Panc1 (cell line): ENCODE measurements around the gene WASL.

Experiments used
- CTCF ChIP-seq: fragments of 450-650 bp; IDR thresholded peaks from 2 replicates; pipeline ENCODE4 v1.5.1; 2017; ENCODE audit warnings: mild to moderate bottlenecking
- POLR2AphosphoS5 ChIP-seq: IDR thresholded peaks from 2 replicates; pipeline ENCODE4 v1.6.1; 2012; ENCODE audit warnings: mild to moderate bottlenecking, low read depth, low read length, moderate library complexity
- TCF7L2 ChIP-seq: IDR thresholded peaks from 2 replicates; pipeline ENCODE4 v1.6.1; 2011; ENCODE audit warnings: mild to moderate bottlenecking, low read depth, low read length, inconsistent platforms
- TF ChIP-seq, protein P1 (sequence below), 2 experiments: IDR thresholded peaks; 2 replicates each; pipeline ENCODE4 v1.6.1; 2011 to 2012; ENCODE audit warnings: low read depth in 2 of 2, control low read depth in 1 of 2, low read length in 1 of 2, mild to moderate bottlenecking in 1 of 2, moderate library complexity in 1 of 2; ENCODE audit not compliant: insufficient read depth in 1 of 2

DNA sequence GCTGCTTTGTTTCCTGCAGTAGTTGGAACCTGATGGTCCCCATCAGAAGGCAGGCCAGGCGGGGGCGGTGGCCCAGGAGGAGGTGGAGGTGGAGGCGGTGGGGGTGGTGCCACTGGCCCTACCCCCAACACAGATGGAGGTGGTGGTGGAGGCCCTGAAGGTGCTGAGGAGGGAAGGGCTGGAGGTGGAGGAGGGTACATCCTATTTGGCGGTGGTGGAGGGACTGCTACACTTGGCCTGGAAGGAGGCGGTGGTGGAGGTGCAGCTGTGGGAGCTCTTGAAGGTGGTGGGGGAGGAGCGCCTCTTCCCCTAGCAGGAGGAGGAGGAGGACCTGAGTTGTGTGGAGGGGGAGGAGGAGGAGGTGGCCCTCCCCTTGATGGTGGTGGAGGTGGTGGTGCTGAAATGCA, 56.3 kb downstream of the WASL start:
- TF ChIP-seq CTCF: no peak
- TF ChIP-seq, protein P1, sequence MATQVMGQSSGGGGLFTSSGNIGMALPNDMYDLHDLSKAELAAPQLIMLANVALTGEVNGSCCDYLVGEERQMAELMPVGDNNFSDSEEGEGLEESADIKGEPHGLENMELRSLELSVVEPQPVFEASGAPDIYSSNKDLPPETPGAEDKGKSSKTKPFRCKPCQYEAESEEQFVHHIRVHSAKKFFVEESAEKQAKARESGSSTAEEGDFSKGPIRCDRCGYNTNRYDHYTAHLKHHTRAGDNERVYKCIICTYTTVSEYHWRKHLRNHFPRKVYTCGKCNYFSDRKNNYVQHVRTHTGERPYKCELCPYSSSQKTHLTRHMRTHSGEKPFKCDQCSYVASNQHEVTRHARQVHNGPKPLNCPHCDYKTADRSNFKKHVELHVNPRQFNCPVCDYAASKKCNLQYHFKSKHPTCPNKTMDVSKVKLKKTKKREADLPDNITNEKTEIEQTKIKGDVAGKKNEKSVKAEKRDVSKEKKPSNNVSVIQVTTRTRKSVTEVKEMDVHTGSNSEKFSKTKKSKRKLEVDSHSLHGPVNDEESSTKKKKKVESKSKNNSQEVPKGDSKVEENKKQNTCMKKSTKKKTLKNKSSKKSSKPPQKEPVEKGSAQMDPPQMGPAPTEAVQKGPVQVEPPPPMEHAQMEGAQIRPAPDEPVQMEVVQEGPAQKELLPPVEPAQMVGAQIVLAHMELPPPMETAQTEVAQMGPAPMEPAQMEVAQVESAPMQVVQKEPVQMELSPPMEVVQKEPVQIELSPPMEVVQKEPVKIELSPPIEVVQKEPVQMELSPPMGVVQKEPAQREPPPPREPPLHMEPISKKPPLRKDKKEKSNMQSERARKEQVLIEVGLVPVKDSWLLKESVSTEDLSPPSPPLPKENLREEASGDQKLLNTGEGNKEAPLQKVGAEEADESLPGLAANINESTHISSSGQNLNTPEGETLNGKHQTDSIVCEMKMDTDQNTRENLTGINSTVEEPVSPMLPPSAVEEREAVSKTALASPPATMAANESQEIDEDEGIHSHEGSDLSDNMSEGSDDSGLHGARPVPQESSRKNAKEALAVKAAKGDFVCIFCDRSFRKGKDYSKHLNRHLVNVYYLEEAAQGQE (IDR thresholded peaks at IDR 0.05; ENCODE audit: insufficient read depth in 1 of 2, low read depth in 2 of 2, low read length in 1 of 2): no peak
- TF ChIP-seq POLR2AphosphoS5: no peak
- no peak for TF ChIP-seq TCF7L2
